MCF 10A (cell line): ENCODE measurements around the gene EXOC6. TPM values are rescaled to one million over a fixed set of nuclear protein-coding genes. Genes with fewer than 3 reads are reported as not detected.

ENCODE experiments used
- BruUV-seq: library from RNA; stranded (reverse); fragments of 400-500 nt; replicated peaks from 2 replicates; lab custom pipeline; 2021; lab: Mats Ljungman, UMichigan
- CTCF ChIA-PET: fragments of 300-600 bp; sonication (Branson Sonifier 250); formaldehyde crosslinking; extraction: SDS; loops from one replicate; lab custom pipeline; 2021; ENCODE audit warnings: antibody characterized with exemption, inconsistent platforms; lab: Yijun Ruan, JAX
- POLR2A ChIA-PET: fragments of 300-600, 350-650 bp; sonication (Branson Sonifier 250); formaldehyde crosslinking; extraction: SDS; loops from one replicate; lab custom pipeline; 2020; ENCODE audit warnings: antibody characterized with exemption, inconsistent platforms; lab: Yijun Ruan, JAX
- DNase-seq: peaks from one replicate; pipeline ENCODE4 v3.0.0-alpha.2; 2018; ENCODE audit not compliant: unreplicated experiment
- H3K27ac Mint-ChIP-seq: one replicate; pipeline ENCODE4 v1.8.0; 2022; ENCODE audit warnings: mild to moderate bottlenecking, low read depth, mixed read lengths; ENCODE audit not compliant: unreplicated experiment
- H3K27me3 Mint-ChIP-seq: one replicate; pipeline ENCODE4 v1.8.0; 2022; ENCODE audit warnings: mixed read lengths; ENCODE audit not compliant: insufficient read depth, unreplicated experiment
- H3K36me3 Mint-ChIP-seq: one replicate; pipeline ENCODE4 v1.8.0; 2022; ENCODE audit warnings: mild to moderate bottlenecking, moderate library complexity, mixed read lengths; ENCODE audit not compliant: insufficient read depth, unreplicated experiment
- H3K4me1 Mint-ChIP-seq: one replicate; pipeline ENCODE4 v1.8.0; 2022; ENCODE audit warnings: mixed read lengths; ENCODE audit not compliant: insufficient read depth, unreplicated experiment
- H3K4me3 Mint-ChIP-seq: one replicate; pipeline ENCODE4 v1.8.0; 2022; ENCODE audit warnings: mild to moderate bottlenecking, moderate library complexity, mixed read lengths; ENCODE audit not compliant: unreplicated experiment
- H3K9me3 Mint-ChIP-seq: one replicate; pipeline ENCODE4 v1.8.0; 2022; ENCODE audit warnings: mixed read lengths; ENCODE audit not compliant: unreplicated experiment
- CTCF ChIP-seq: fragments of 200-600 bp; IDR thresholded peaks from one replicate; pipeline ENCODE4 v1.8.0; 2022; ENCODE audit warnings: antibody characterized with exemption, mild to moderate bottlenecking; ENCODE audit not compliant: unreplicated experiment
- intact Hi-C: fragments of 100-400 bp; cut with micrococcal nuclease; formaldehyde crosslinking; loops from 2 replicates; pipeline ENCODE4 v1.14.1; 2022
- total RNA-seq: library from RNA; stranded (reverse); gene quantifications from 2 replicates; pipeline ENCODE4 v1.2.3, GENCODE V29; 2022

EXOC6 gene
- total RNA-seq, 1 experiment from 2014 or later, result 6.6 TPM

GRCh38 chr10:93091960-93092359 is 243.6 kb downstream of the EXOC6 start:
- Mint-ChIP-seq H3K4me3 (no peak overlapping the region), H3K27ac (no peak overlapping the region), H3K9me3 (no peaks in the 10 kb centered on the region), H3K27me3 (no peaks in the 10 kb centered on the region), H3K4me1 (no peaks in the 10 kb centered on the region), H3K36me3 (no peaks in the 10 kb centered on the region)
- BruUV-seq, result no TSS peak
- TF ChIP-seq CTCF, result no peak
- intact Hi-C loops, result no loop called here
- POLR2A ChIA-PET, result no interaction called here
- CTCF ChIA-PET, result interaction anchor here (0.6 to 2.3 kb wide), 2 partner anchors 12 to 185 kb away, joined by 5 to 7 read pairs; no protein-coding TSS in a partner anchor
- DNase-seq, result no peak

GRCh38 chr10:93095225-93095624 is 246.9 kb downstream of the EXOC6 start:
- no peak for DNase-seq
- CTCF ChIA-PET, result no interaction called here
- no peak for TF ChIP-seq CTCF
- POLR2A ChIA-PET, result no interaction called here
- intact Hi-C loops, result no loop called here
- Mint-ChIP-seq H3K4me1 (no peaks in the 10 kb centered on the region), H3K4me3 (no peak overlapping the region), H3K27me3 (no peaks in the 10 kb centered on the region), H3K36me3 (no peaks in the 10 kb centered on the region), H3K9me3 (no peaks in the 10 kb centered on the region), H3K27ac (no peak overlapping the region)
- BruUV-seq, result no TSS peak

- no peaks in the 10 kb centered on the region for H3K4me1 Mint-ChIP-seq
- no peak overlapping the region for H3K4me3 Mint-ChIP-seq
- H3K27me3 Mint-ChIP-seq, result no peaks in the 10 kb centered on the region
- ChIA-PET CTCF (interaction anchor here (0.9 kb wide), 1 partner anchor 17 kb away, joined by 4 read pairs; no protein-coding TSS in a partner anchor), POLR2A (interaction anchor here (0.5 kb wide), 1 partner anchor 205 kb away, joined by 3 read pairs; no protein-coding TSS in a partner anchor)
- H3K9me3 Mint-ChIP-seq, result no peaks in the 10 kb centered on the region
- no peak overlapping the region for H3K27ac Mint-ChIP-seq
- no peaks in the 10 kb centered on the region for H3K36me3 Mint-ChIP-seq
- BruUV-seq, result no TSS peak
- TF ChIP-seq CTCF, result no peak
- intact Hi-C loops, result no loop called here
- no peak for DNase-seq
These were observed 248.6 kb downstream of the EXOC6 start for GRCh38 chr10:93096901-93097300.

- DNase-seq, result no peak
- intact Hi-C loops, result no loop called here
- Mint-ChIP-seq H3K4me1 (no peaks in the 10 kb centered on the region), H3K4me3 (no peak overlapping the region), H3K27me3 (no peaks in the 10 kb centered on the region), H3K36me3 (no peaks in the 10 kb centered on the region), H3K27ac (no peak overlapping the region), H3K9me3 (no peaks in the 10 kb centered on the region)
- CTCF ChIA-PET, result interaction anchor here (0.9 kb wide), 1 partner anchor 18 kb away, joined by 4 read pairs; no protein-coding TSS in a partner anchor
- POLR2A ChIA-PET, result interaction anchor here (0.5 to 1.0 kb wide), 2 partner anchors 155 to 205 kb away, joined by 3 to 4 read pairs; no protein-coding TSS in a partner anchor
- no peak for TF ChIP-seq CTCF
- no TSS peak for BruUV-seq
These were observed 249.1 kb downstream of the EXOC6 start for GRCh38 chr10:93097386-93097785.
